ENCODE results near the gene PARG.

DNA sequence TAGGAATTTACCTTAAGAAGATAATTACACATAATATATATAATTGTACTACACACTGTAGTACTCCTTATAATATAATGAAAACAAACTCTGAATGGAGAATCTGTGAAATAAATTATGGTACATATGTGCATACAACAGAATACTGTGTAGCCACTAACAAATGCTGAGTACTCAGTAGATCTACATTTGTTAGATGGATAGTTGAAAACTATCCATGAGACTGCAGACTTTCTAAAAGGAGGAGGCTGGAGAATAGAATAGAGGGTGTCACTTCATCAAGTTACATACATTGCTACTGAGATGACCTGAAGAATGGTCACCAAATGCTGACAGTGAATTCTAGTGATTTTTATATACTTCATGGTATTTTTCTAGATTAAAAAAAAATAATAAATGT, 111.0 kb downstream of the PARG start:
- TF ChIP-seq, protein P1, sequence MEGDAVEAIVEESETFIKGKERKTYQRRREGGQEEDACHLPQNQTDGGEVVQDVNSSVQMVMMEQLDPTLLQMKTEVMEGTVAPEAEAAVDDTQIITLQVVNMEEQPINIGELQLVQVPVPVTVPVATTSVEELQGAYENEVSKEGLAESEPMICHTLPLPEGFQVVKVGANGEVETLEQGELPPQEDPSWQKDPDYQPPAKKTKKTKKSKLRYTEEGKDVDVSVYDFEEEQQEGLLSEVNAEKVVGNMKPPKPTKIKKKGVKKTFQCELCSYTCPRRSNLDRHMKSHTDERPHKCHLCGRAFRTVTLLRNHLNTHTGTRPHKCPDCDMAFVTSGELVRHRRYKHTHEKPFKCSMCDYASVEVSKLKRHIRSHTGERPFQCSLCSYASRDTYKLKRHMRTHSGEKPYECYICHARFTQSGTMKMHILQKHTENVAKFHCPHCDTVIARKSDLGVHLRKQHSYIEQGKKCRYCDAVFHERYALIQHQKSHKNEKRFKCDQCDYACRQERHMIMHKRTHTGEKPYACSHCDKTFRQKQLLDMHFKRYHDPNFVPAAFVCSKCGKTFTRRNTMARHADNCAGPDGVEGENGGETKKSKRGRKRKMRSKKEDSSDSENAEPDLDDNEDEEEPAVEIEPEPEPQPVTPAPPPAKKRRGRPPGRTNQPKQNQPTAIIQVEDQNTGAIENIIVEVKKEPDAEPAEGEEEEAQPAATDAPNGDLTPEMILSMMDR (IDR thresholded peaks at IDR 0.05): no peak
- TF ChIP-seq POLR2AphosphoS5 (IDR thresholded peaks at IDR 0.05): no peak
